CD8-positive, alpha-beta memory T cell (primary cell): Measurements from ENCODE around the gene HOXC5. TPM values are rescaled to one million over a fixed set of nuclear protein-coding genes. Genes with fewer than 3 reads are reported as not detected.
"Not testable (repeated sequence)": the region's sequence is repeated elsewhere in the genome, so short reads cannot be mapped to it uniquely, and the experiment has no call there.

Source experiments
- CTCF ChIA-PET: fragments of 350-600 bp; sonication (Branson Sonifier 250); formaldehyde crosslinking; loops from one replicate; lab custom pipeline; 2021; ENCODE audit warnings: antibody characterized with exemption; lab: Charles Lee
- POLR2A ChIA-PET: fragments of 350-600 bp; sonication (Branson Sonifier 250); formaldehyde crosslinking; loops from one replicate; lab custom pipeline; 2021; ENCODE audit warnings: antibody characterized with exemption; lab: Charles Lee
- DNase-seq, 5 donors: peaks; one replicate each; pipeline versions ENCODE4 v3.0.0 to v3.0.0-alpha.2; 2020 to 2022; ENCODE audit warnings: mixed read lengths in 1 of 5
- H3K27ac ChIP-seq: one replicate; pipeline ENCODE4 v1.7.0; 2013; ENCODE audit warnings: low read depth, mild to moderate bottlenecking, low read length, moderate library complexity
- H3K27me3 ChIP-seq: 2 replicates; pipeline ENCODE4 v1.7.0; 2013; ENCODE audit warnings: low read length, mild to moderate bottlenecking; ENCODE audit not compliant: insufficient read depth, poor library complexity, severe bottlenecking
- H3K36me3 ChIP-seq: 2 replicates; pipeline ENCODE4 v1.7.0; 2013; ENCODE audit warnings: mild to moderate bottlenecking, low read length, moderate library complexity; ENCODE audit not compliant: insufficient read depth
- H3K4me1 ChIP-seq: 2 replicates; pipeline ENCODE4 v1.7.0; 2013; ENCODE audit warnings: mild to moderate bottlenecking, low read length, moderate library complexity; ENCODE audit not compliant: insufficient read depth
- H3K4me3 ChIP-seq: 2 replicates; pipeline ENCODE4 v1.7.0; 2013; ENCODE audit warnings: mild to moderate bottlenecking, low read length
- H3K9me3 ChIP-seq: 2 replicates; pipeline ENCODE4 v1.7.0; 2013; ENCODE audit warnings: mild to moderate bottlenecking, low read length
- H3K27ac Mint-ChIP-seq, 8 donors: one replicate each; pipeline ENCODE4 v1.8.0; 2020 to 2021; ENCODE audit warnings: mixed read lengths in 8 of 8, mild to moderate bottlenecking in 6 of 8, inconsistent platforms in 3 of 8, moderate library complexity in 3 of 8
- H3K27me3 Mint-ChIP-seq, 2 donors: one replicate each; pipeline ENCODE4 v1.8.0; 2020 to 2021; ENCODE audit warnings: mixed read lengths in 2 of 2, mild to moderate bottlenecking in 1 of 2, moderate library complexity in 1 of 2
- H3K36me3 Mint-ChIP-seq, 3 donors: one replicate each; pipeline ENCODE4 v1.8.0; 2020 to 2021; ENCODE audit warnings: mixed read lengths in 3 of 3, inconsistent platforms in 1 of 3, mild to moderate bottlenecking in 1 of 3
- H3K4me1 Mint-ChIP-seq, 3 donors: one replicate each; pipeline ENCODE4 v1.8.0; 2020 to 2021; ENCODE audit warnings: mixed read lengths in 3 of 3, inconsistent platforms in 1 of 3, mild to moderate bottlenecking in 1 of 3
- H3K4me3 Mint-ChIP-seq, 7 donors: one replicate each; pipeline ENCODE4 v1.8.0; 2020 to 2021; ENCODE audit warnings: mixed read lengths in 7 of 7, mild to moderate bottlenecking in 6 of 7, moderate library complexity in 4 of 7, inconsistent platforms in 2 of 7
- H3K9me3 Mint-ChIP-seq, 5 donors: one replicate each; pipeline ENCODE4 v1.8.0; 2020 to 2022; ENCODE audit warnings: mixed read lengths in 5 of 5, mild to moderate bottlenecking in 3 of 5, moderate library complexity in 2 of 5, inconsistent platforms in 1 of 5
- polyA plus RNA-seq: library from polyadenylated mRNA; unstranded; fragments of 300-500 nt; fragmentation: Illumina TruSeq; gene quantifications from one replicate; pipeline ENCODE4 v1.2.3, GENCODE V29; 2021
- total RNA-seq, 2 experiments: library from RNA; stranded (reverse); gene quantifications; one replicate each; pipeline ENCODE4 v1.2.3, GENCODE V29; 2021

HOXC5 gene
- total and polyA plus RNA-seq, 3 experiments from 2014 or later: not detected

- Mint-ChIP-seq H3K27me3 (peaks cover 75 to 92% of the 10 kb centered on the region in 2 donors), H3K36me3 (no peaks in the 10 kb centered on the region), H3K4me3 (no peak overlapping the region), H3K9me3 (peaks cover 0 to 2% (median 0%) of the 10 kb centered on the region in 5 donors), H3K27ac (no peak overlapping the region), H3K4me1 (peaks cover 3 to 10% (median 8%) of the 10 kb centered on the region in 3 donors)
- Histone ChIP-seq H3K9me3 (no peaks in the 10 kb centered on the region), H3K36me3 (no peaks in the 10 kb centered on the region), H3K27ac (no peak overlapping the region), H3K27me3 (peaks cover 49% of the 10 kb centered on the region), H3K4me3 (no peak overlapping the region), H3K4me1 (no peaks in the 10 kb centered on the region)
- ChIA-PET CTCF (interaction anchor here (1.3 kb wide), 1 partner anchor 174 kb away, joined by 4 read pairs; no protein-coding TSS in a partner anchor), POLR2A (no interaction called here)
- no peak for DNase-seq
Observed at GRCh38 chr12:54040148-54040494, 7.3 kb downstream of the HOXC5 start.

- H3K4me3 Mint-ChIP-seq: no peak overlapping the region
- ChIA-PET POLR2A (interaction anchor here (0.6 kb wide), 1 partner anchor 110 kb away, joined by 3 read pairs; no protein-coding TSS in a partner anchor), CTCF (interaction anchor here (1.3 to 2.3 kb wide), 3 partner anchors 8 to 174 kb away, joined by 4 to 10 read pairs (median 5); partner anchors contain the start of genes HOXC5 and HOXC8)
- peaks cover 76 to 92% of the 10 kb centered on the region in 2 donors for H3K27me3 Mint-ChIP-seq
- Histone ChIP-seq H3K36me3 (no peaks in the 10 kb centered on the region), H3K4me1 (no peaks in the 10 kb centered on the region), H3K27me3 (peaks cover 48% of the 10 kb centered on the region), H3K27ac (no peak overlapping the region), H3K9me3 (no peaks in the 10 kb centered on the region), H3K4me3 (no peak overlapping the region)
- H3K36me3 Mint-ChIP-seq: no peaks in the 10 kb centered on the region
- DNase-seq: no peak
- H3K4me1 Mint-ChIP-seq: peaks cover 2 to 10% (median 7%) of the 10 kb centered on the region in 3 donors
- H3K9me3 Mint-ChIP-seq: peaks cover 0 to 2% (median 0%) of the 10 kb centered on the region in 5 donors
- no peak overlapping the region for H3K27ac Mint-ChIP-seq
Observed at GRCh38 chr12:54040648-54041047, 7.8 kb downstream of the HOXC5 start.

GRCh38 chr12:54041097-54041690, 8.3 kb downstream of the HOXC5 start:
- Histone ChIP-seq H3K36me3 (no peaks in the 10 kb centered on the region), H3K4me3 (no peak overlapping the region), H3K4me1 (no peaks in the 10 kb centered on the region), H3K27me3 (peaks cover 48% of the 10 kb centered on the region), H3K9me3 (no peaks in the 10 kb centered on the region), H3K27ac (no peak overlapping the region)
- Mint-ChIP-seq H3K27me3 (peaks cover 76 to 92% of the 10 kb centered on the region in 2 donors), H3K36me3 (no peaks in the 10 kb centered on the region), H3K4me1 (peaks cover 2 to 10% (median 7%) of the 10 kb centered on the region in 3 donors), H3K4me3 (no peak overlapping the region), H3K9me3 (peaks cover 0 to 2% (median 0%) of the 10 kb centered on the region in 5 donors), H3K27ac (peak overlapping the region in 1 of 8 donors; percentile 50)
- no peak for DNase-seq
- POLR2A ChIA-PET: interaction anchor here (0.6 kb wide), 1 partner anchor 110 kb away, joined by 3 read pairs; no protein-coding TSS in a partner anchor
- CTCF ChIA-PET: interaction anchor here (1.1 to 2.3 kb wide), 4 partner anchors 9 to 173 kb away, joined by 4 to 10 read pairs (median 4); partner anchors contain the start of genes HOXC5 and HOXC8

GRCh38 chr12:54042033-54042432, 9.2 kb downstream of the HOXC5 start:
- H3K36me3 Mint-ChIP-seq, H3K4me3 ChIP-seq, DNase-seq, POLR2A ChIA-PET, H3K9me3 Mint-ChIP-seq, H3K27ac ChIP-seq, H3K9me3 ChIP-seq, H3K36me3 ChIP-seq, H3K4me1 ChIP-seq, H3K27ac Mint-ChIP-seq, H3K4me3 Mint-ChIP-seq: not testable (repeated sequence)
- Mint-ChIP-seq H3K4me1 (peaks cover 5 to 15% (median 13%) of the 10 kb centered on the region in 3 donors), H3K27me3 (peaks cover 82 to 93% of the 10 kb centered on the region in 2 donors)
- CTCF ChIA-PET: interaction anchor here (1.1 to 2.3 kb wide), 2 partner anchors 10 to 14 kb away, joined by 4 to 10 read pairs; partner anchors contain the start of gene HOXC5
- peaks cover 53% of the 10 kb centered on the region for H3K27me3 ChIP-seq

GRCh38 chr12:54042970-54043853, 10.4 kb downstream of the HOXC5 start:
- no peak for DNase-seq
- peak overlapping the region in 1 of 8 donors; percentile 70 for H3K27ac Mint-ChIP-seq
- no peaks in the 10 kb centered on the region for H3K36me3 ChIP-seq
- H3K4me1 Mint-ChIP-seq: peaks cover 9 to 26% (median 22%) of the 10 kb centered on the region in 3 donors
- H3K4me1 ChIP-seq: peaks cover 13% of the 10 kb centered on the region
- H3K4me3 Mint-ChIP-seq: no peak overlapping the region
- H3K27me3 ChIP-seq: peaks cover 64% of the 10 kb centered on the region
- no peak overlapping the region for H3K4me3 ChIP-seq
- peaks cover 0 to 2% (median 0%) of the 10 kb centered on the region in 5 donors for H3K9me3 Mint-ChIP-seq
- CTCF ChIA-PET: interaction anchor here (0.7 to 2.3 kb wide), 3 partner anchors 11 to 148 kb away, joined by 3 to 10 read pairs (median 3); partner anchors contain the start of gene HOXC5
- peaks cover 87 to 93% of the 10 kb centered on the region in 2 donors for H3K27me3 Mint-ChIP-seq
- H3K9me3 ChIP-seq: no peaks in the 10 kb centered on the region
- no peaks in the 10 kb centered on the region for H3K36me3 Mint-ChIP-seq
- POLR2A ChIA-PET: interaction anchor here (0.6 kb wide), 1 partner anchor 10 kb away, joined by 3 read pairs; no protein-coding TSS in a partner anchor
- H3K27ac ChIP-seq: no peak overlapping the region

GRCh38 chr12:54044425-54045103, 11.7 kb downstream of the HOXC5 start:
- Histone ChIP-seq H3K9me3 (no peaks in the 10 kb centered on the region), H3K4me3 (no peak overlapping the region), H3K4me1 (peaks cover 13% of the 10 kb centered on the region), H3K27me3 (peaks cover 72% of the 10 kb centered on the region), H3K27ac (no peak overlapping the region), H3K36me3 (no peaks in the 10 kb centered on the region)
- peaks cover 83 to 93% of the 10 kb centered on the region in 2 donors for H3K27me3 Mint-ChIP-seq
- CTCF ChIA-PET: interaction anchor here (0.8 to 1.3 kb wide), 2 partner anchors 12 to 147 kb away, joined by 3 to 4 read pairs; partner anchors contain the start of gene HOXC5
- POLR2A ChIA-PET: no interaction called here
- H3K36me3 Mint-ChIP-seq: peaks cover 0 to under 1% (median 0%) of the 10 kb centered on the region in 3 donors
- no peak for DNase-seq
- peaks cover 9 to 29% (median 22%) of the 10 kb centered on the region in 3 donors for H3K4me1 Mint-ChIP-seq
- H3K9me3 Mint-ChIP-seq: peaks cover 0 to 2% (median 0%) of the 10 kb centered on the region in 5 donors
- peak overlapping the region in 1 of 8 donors; percentile 7 for H3K27ac Mint-ChIP-seq
- H3K4me3 Mint-ChIP-seq: no peak overlapping the region

GRCh38 chr12:54045401-54045800, 12.6 kb downstream of the HOXC5 start:
- H3K9me3 Mint-ChIP-seq: peaks cover 0 to 2% (median 0%) of the 10 kb centered on the region in 5 donors
- Histone ChIP-seq H3K4me1 (peaks cover 20% of the 10 kb centered on the region), H3K36me3 (no peaks in the 10 kb centered on the region), H3K4me3 (no peak overlapping the region), H3K27ac (no peak overlapping the region), H3K9me3 (no peaks in the 10 kb centered on the region), H3K27me3 (peaks cover 73% of the 10 kb centered on the region)
- ChIA-PET CTCF (interaction anchor here (0.8 kb wide), 1 partner anchor 13 kb away, joined by 3 read pairs; the partner anchor contains the start of gene HOXC5), POLR2A (no interaction called here)
- peaks cover 12 to 36% (median 29%) of the 10 kb centered on the region in 3 donors for H3K4me1 Mint-ChIP-seq
- H3K27ac Mint-ChIP-seq: peak overlapping the region in 1 of 8 donors; percentile 10
- peaks cover 0 to 4% (median 0%) of the 10 kb centered on the region in 3 donors for H3K36me3 Mint-ChIP-seq
- H3K27me3 Mint-ChIP-seq: peaks cover 83 to 93% of the 10 kb centered on the region in 2 donors
- H3K4me3 Mint-ChIP-seq: no peak overlapping the region
- DNase-seq: no peak
